Measurements from ENCODE around the gene NPAS3.

- TF ChIP-seq, protein P1, sequence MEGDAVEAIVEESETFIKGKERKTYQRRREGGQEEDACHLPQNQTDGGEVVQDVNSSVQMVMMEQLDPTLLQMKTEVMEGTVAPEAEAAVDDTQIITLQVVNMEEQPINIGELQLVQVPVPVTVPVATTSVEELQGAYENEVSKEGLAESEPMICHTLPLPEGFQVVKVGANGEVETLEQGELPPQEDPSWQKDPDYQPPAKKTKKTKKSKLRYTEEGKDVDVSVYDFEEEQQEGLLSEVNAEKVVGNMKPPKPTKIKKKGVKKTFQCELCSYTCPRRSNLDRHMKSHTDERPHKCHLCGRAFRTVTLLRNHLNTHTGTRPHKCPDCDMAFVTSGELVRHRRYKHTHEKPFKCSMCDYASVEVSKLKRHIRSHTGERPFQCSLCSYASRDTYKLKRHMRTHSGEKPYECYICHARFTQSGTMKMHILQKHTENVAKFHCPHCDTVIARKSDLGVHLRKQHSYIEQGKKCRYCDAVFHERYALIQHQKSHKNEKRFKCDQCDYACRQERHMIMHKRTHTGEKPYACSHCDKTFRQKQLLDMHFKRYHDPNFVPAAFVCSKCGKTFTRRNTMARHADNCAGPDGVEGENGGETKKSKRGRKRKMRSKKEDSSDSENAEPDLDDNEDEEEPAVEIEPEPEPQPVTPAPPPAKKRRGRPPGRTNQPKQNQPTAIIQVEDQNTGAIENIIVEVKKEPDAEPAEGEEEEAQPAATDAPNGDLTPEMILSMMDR (IDR thresholded peaks at IDR 0.05), result no peak
- TF ChIP-seq POLR2A (IDR thresholded peaks at IDR 0.05), result no peak
Observed at GRCh38 chr14:33461036-33461435, 522.4 kb downstream of the NPAS3 start.
